Nephron (organoid): Measurements from ENCODE around the gene GPSM1.
A peak's percentile ranks its signal among the peaks of the same experiment; 100 is the strongest.

ENCODE experiments used
- H3K27ac Mint-ChIP-seq, 3 experiments: 2 replicates each; pipeline ENCODE4 v1.8.0; 2020; ENCODE audit warnings: mixed read lengths in 3 of 3, mild to moderate bottlenecking in 2 of 3, moderate library complexity in 1 of 3
- H3K27me3 Mint-ChIP-seq: 2 replicates; pipeline ENCODE4 v1.8.0; 2021; ENCODE audit warnings: low read depth, mild to moderate bottlenecking, moderate library complexity, mixed read lengths
- H3K36me3 Mint-ChIP-seq: 2 replicates; pipeline ENCODE4 v1.8.0; 2020; ENCODE audit warnings: low read depth, mixed read lengths
- H3K4me1 Mint-ChIP-seq: 2 replicates; pipeline ENCODE4 v1.8.0; 2020; ENCODE audit warnings: mixed read lengths
- H3K4me3 Mint-ChIP-seq, 3 experiments: 2 replicates each; pipeline ENCODE4 v1.8.0; 2020; ENCODE audit warnings: mild to moderate bottlenecking in 3 of 3, mixed read lengths in 3 of 3, moderate library complexity in 2 of 3
- H3K9me3 Mint-ChIP-seq: 2 replicates; pipeline ENCODE4 v1.8.0; 2020; ENCODE audit warnings: mixed read lengths
- TF ChIP-seq, protein P1 (sequence below), 3 experiments: fragments of 200-600 bp; sonication (generic); IDR thresholded peaks; one replicate each; pipeline ENCODE4 v1.5.0; 2021; ENCODE audit warnings: antibody characterized with exemption in 3 of 3; ENCODE audit not compliant: unreplicated experiment in 3 of 3

Gene GPSM1

DNA sequence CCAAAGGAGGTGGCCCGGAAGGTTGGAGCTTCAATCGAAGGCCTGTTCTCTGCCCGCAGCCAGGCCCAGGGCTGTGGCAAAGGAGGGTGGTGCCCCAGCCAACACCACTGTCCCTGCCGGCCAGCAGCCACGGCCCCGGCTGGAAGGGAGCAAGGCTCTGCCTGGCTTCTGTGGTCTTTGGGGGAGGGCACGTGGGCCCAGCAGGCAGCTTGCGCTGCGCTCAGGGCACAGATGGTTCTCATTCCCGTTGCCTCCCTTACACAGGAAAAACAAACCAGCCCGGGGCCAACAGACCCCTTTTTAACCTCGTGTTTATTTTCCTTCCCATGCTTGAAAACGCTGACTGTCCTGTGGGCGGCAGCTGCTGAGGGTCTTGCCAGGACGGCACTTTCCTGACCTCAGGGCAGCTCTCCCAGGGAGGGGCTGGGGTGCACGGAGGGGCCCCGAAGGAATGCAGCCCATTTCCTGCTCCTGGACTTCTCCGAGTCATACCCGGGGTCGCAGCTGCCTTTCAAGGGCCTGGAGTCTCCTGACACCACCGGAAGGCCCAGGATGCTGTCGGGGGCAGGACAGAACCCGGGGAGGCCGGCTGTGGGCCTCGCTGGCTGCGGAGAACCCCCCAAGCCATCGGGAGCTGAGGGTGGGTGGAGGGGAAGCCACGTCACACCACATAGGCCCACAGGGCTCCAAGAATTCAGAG, 1.1 kb upstream of the GPSM1 start:
- TF ChIP-seq, protein P1, sequence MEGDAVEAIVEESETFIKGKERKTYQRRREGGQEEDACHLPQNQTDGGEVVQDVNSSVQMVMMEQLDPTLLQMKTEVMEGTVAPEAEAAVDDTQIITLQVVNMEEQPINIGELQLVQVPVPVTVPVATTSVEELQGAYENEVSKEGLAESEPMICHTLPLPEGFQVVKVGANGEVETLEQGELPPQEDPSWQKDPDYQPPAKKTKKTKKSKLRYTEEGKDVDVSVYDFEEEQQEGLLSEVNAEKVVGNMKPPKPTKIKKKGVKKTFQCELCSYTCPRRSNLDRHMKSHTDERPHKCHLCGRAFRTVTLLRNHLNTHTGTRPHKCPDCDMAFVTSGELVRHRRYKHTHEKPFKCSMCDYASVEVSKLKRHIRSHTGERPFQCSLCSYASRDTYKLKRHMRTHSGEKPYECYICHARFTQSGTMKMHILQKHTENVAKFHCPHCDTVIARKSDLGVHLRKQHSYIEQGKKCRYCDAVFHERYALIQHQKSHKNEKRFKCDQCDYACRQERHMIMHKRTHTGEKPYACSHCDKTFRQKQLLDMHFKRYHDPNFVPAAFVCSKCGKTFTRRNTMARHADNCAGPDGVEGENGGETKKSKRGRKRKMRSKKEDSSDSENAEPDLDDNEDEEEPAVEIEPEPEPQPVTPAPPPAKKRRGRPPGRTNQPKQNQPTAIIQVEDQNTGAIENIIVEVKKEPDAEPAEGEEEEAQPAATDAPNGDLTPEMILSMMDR (IDR thresholded peaks at IDR 0.05; ENCODE audit: unreplicated experiment in 3 of 3) = no peak
- Mint-ChIP-seq H3K4me1 (peaks cover 22% of the 10 kb centered on the region), H3K27me3 (peaks cover 6% of the 10 kb centered on the region), H3K27ac (peak overlapping the region; percentile 71 to 94 (median 94)), H3K9me3 (peaks cover 2% of the 10 kb centered on the region), H3K36me3 (no peaks in the 10 kb centered on the region), H3K4me3 (peak overlapping the region; percentile 78 to 85 (median 78))

GRCh38 chr9:136326761-136327303, 507 bp upstream of the GPSM1 start:
- TF ChIP-seq, protein P1 (IDR thresholded peaks at IDR 0.05; ENCODE audit: unreplicated experiment in 3 of 3) = no peak
- H3K4me3 Mint-ChIP-seq = peak overlapping the region; percentile 78 to 85 (median 78)
- H3K9me3 Mint-ChIP-seq = no peaks in the 10 kb centered on the region
- peaks cover 6% of the 10 kb centered on the region for H3K27me3 Mint-ChIP-seq
- H3K27ac Mint-ChIP-seq = peak overlapping the region; percentile 28 to 94 (median 71)
- no peaks in the 10 kb centered on the region for H3K36me3 Mint-ChIP-seq
- peaks cover 22% of the 10 kb centered on the region for H3K4me1 Mint-ChIP-seq

- TF ChIP-seq, protein P1 (IDR thresholded peaks at IDR 0.05; ENCODE audit: unreplicated experiment in 3 of 3) = no peak
- Mint-ChIP-seq H3K36me3 (no peaks in the 10 kb centered on the region), H3K4me1 (peaks cover 22% of the 10 kb centered on the region), H3K9me3 (no peaks in the 10 kb centered on the region), H3K4me3 (peak overlapping the region; percentile 87 to 91 (median 90)), H3K27ac (peak overlapping the region; percentile 90 to 95 (median 95)), H3K27me3 (peaks cover 6% of the 10 kb centered on the region)
Measured at GRCh38 chr9:136328011-136328621, 777 bp downstream of the GPSM1 start.

- Mint-ChIP-seq H3K36me3 (no peaks in the 10 kb centered on the region), H3K27ac (peak overlapping the region; percentile 90 to 95 (median 95)), H3K9me3 (no peaks in the 10 kb centered on the region), H3K27me3 (peaks cover 3% of the 10 kb centered on the region), H3K4me1 (peaks cover 20% of the 10 kb centered on the region), H3K4me3 (peak overlapping the region; percentile 87 to 91 (median 90))
- TF ChIP-seq, protein P1 (IDR thresholded peaks at IDR 0.05; ENCODE audit: unreplicated experiment in 3 of 3) = no peak
Measured at GRCh38 chr9:136328622-136329041, 1.3 kb downstream of the GPSM1 start.

DNA sequence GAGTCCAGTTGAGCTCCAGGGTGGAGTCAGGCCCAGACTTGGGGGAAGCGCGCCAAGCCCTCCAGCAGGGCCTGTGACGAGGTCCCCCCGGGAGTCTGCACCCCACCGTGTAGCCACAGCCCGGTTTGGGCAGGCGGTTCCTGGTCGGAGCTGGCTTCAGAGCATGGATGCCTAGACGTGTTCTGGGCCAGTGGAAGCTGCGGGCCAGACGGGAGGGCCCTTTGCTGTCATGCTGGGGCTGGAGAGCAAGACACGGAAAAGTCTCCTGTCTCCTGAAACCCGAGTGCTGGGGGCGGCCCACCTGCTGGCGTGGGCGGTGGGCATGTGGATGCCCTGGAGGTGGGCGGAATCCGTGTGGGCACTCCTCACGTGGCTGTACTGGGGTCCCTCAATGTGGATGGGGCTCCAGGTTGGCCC, 1.9 kb downstream of the GPSM1 start:
- H3K36me3 Mint-ChIP-seq = no peaks in the 10 kb centered on the region

More for the DNA sequence above, 1.9 kb downstream of the GPSM1 start:
- Mint-ChIP-seq H3K4me3 (peak overlapping the region; percentile 87 to 91 (median 90)), H3K27ac (peak overlapping the region; percentile 90 to 95 (median 95)), H3K9me3 (no peaks in the 10 kb centered on the region), H3K27me3 (no peaks in the 10 kb centered on the region), H3K4me1 (peaks cover 16% of the 10 kb centered on the region)
- TF ChIP-seq, protein P1 (IDR thresholded peaks at IDR 0.05; ENCODE audit: unreplicated experiment in 3 of 3) = no peak
